Heart right ventricle (tissue), 16 donors: Measurements from ENCODE around the gene RABAC1. TPM values are rescaled to one million over a fixed set of nuclear protein-coding genes. Genes with fewer than 3 reads are reported as not detected.

Experiments used
- ATAC-seq, 8 donors: fragments of 200-7000 bp; cut with Tn5 transposase; one replicate each; pipeline ENCODE4 v1.9.1; 2020; ENCODE audit warnings: mild to moderate bottlenecking in 8 of 8, moderate library complexity in 8 of 8, moderate number of reproducible peaks in 1 of 8
- DNase-seq, 2 donors: peaks; one replicate each; pipeline ENCODE4 v3.0.0-alpha.2; 2020
- H3K27ac ChIP-seq, 10 donors: fragments of 200-600 bp; sonication (generic) in 2 of 10; one replicate each; pipeline versions ENCODE4 v1.5.0 to v1.8.0; 2020 to 2022; ENCODE audit warnings: mild to moderate bottlenecking in 3 of 10
- H3K27me3 ChIP-seq, 7 donors: fragments of 200-600 bp; one replicate each; pipeline ENCODE4 v1.8.0; 2021 to 2022; ENCODE audit warnings: mild to moderate bottlenecking in 2 of 7
- H3K36me3 ChIP-seq, 9 donors: fragments of 200-600 bp; sonication (generic) in 1 of 9; one replicate each; pipeline versions ENCODE4 v1.5.0 to v1.8.0; 2020 to 2022; ENCODE audit warnings: mild to moderate bottlenecking in 2 of 9
- H3K4me1 ChIP-seq, 9 donors: fragments of 200-600 bp; sonication (generic) in 1 of 9; one replicate each; pipeline versions ENCODE4 v1.5.0 to v1.8.0; 2020 to 2022; ENCODE audit warnings: mild to moderate bottlenecking in 4 of 9
- H3K4me3 ChIP-seq, 10 donors: fragments of 200-600 bp; sonication (generic) in 2 of 10; one replicate each; pipeline versions ENCODE4 v1.5.0 to v1.8.0; 2020 to 2022; ENCODE audit warnings: mild to moderate bottlenecking in 7 of 10, moderate library complexity in 2 of 10
- H3K9me3 ChIP-seq, 11 donors: fragments of 200-600 bp in 10 of 11; sonication (generic) in 2 of 11; one replicate each; pipeline versions ENCODE4 v1.5.0 to v1.8.0; 2013 to 2022; ENCODE audit warnings: mild to moderate bottlenecking in 2 of 11, control low read depth in 1 of 11, moderate library complexity in 1 of 11
- WGBS, 2 donors: extraction: QIAGEN DNeasy Blood & Tissue Kit; methylation state at CpG; one replicate each; pipeline ENCODE4 v1.1.7; 2013; ENCODE audit warnings: inconsistent platforms in 1 of 2; 5-methylcytosine and 5-hydroxymethylcytosine counted together
- intact Hi-C, 10 donors: fragments of 100-400 bp; cut with DNase I; formaldehyde crosslinking; loops; one replicate each; pipeline versions ENCODE4 v1.11.1 to v1.14.2; 2022
- polyA plus RNA-seq, 2 donors: library from polyadenylated mRNA; stranded (reverse); fragments of 200-250 nt; gene quantifications; one replicate each; pipeline ENCODE4 v1.2.3, GENCODE V29; 2013
- total RNA-seq, 10 donors: library from RNA; stranded (reverse); fragmentation: NEBNext Ultra II Directional in 3 of 10; extraction: Animal tissue kit (Norgen Biotek cat#: 25700) in 3 of 10; gene quantifications; one replicate each; pipeline versions ENCODE4 v1.2.1 to v1.2.4, GENCODE V29; 2021 to 2023
- TF ChIP-seq, protein P1 (sequence below), 9 donors: fragments of 200-600 bp; sonication (generic) in 2 of 9; IDR thresholded peaks; one replicate each; pipeline versions ENCODE4 v1.5.0 to v1.8.0; 2021 to 2022; ENCODE audit warnings: antibody characterized with exemption in 9 of 9, mild to moderate bottlenecking in 5 of 9, moderate library complexity in 1 of 9
- donor health status: Arrhythmogenic right ventricular cardiomyopathy.
- donor health status: ischemic (EF 13 %, LVEDD 7.1; RV severe dilation, severe dysfunction).
- donor health status: healthy with polysubstance abuse.
- donor health status: DM: no; HTN: yes; CAD: no.
- donor health status: DM: no; HTN: no; CAD: no.
- donor health status: ischemic (EF 25% LVEDD 6.9; RV normal size, moderate dysfunction).
- donor health status: ischemic (EF 25% LVEDD 5.7; RV mildly dilated, moderate dysfunction).
- donor health status: healthy.
- donor health status: DM: yes; HTN: yes; CAD: no.
- donor health status: Ischemic cardiomyopathy.
- donor health status: ischemic (EF 35%, LVEDD 5.7; RV mildly dilated, moderate dysfunction).
- donor health status: nonischemic (EF 11% LVEDD 7.7; RV severe dilation, severe dysfunction).
- donor health status: DM: yes; HTN: yes; CAD: no.
- donor health status: PGD.
- donor health status: ischemic (EF 29% LVEDD 5.4; RV normal size, mild dysfunction).
- donor health status: nonischemic (EF 23%, LVEDD 6.1; RV moderate dilation, normal function).

The RABAC1 gene
- total and polyA plus RNA-seq, 12 donors: 34.5 to 270 (median 54.8) TPM

DNA sequence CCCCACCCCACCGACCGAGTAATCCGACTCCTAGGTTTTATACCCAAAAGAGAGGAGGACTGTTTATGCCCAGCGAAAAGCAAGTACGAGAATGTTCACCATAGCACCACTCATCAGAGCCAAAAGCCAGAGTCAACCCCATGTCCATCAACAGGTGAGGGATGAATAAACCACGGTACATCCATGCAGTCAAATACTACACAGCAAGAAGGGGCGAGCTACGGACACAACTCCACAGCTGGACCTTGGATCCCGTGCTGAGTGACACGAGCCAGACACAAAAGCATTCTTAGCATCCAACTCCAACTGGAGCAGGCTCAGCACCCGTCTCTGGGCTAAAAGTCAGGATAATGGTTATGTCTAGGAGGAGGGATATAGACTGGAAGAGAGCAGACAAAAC lies 12.2 kb upstream of the RABAC1 start:
- no peak overlapping the region for H3K4me3 ChIP-seq
- intact Hi-C loops: no loop called here
- H3K4me1 ChIP-seq: no peaks in the 10 kb centered on the region
- H3K27ac ChIP-seq: no peak overlapping the region
- ATAC-seq (no peak), DNase-seq (no peak)
- H3K36me3 ChIP-seq: peaks cover 0 to 88% (median 0%) of the 10 kb centered on the region in 9 donors
- TF ChIP-seq, protein P1, sequence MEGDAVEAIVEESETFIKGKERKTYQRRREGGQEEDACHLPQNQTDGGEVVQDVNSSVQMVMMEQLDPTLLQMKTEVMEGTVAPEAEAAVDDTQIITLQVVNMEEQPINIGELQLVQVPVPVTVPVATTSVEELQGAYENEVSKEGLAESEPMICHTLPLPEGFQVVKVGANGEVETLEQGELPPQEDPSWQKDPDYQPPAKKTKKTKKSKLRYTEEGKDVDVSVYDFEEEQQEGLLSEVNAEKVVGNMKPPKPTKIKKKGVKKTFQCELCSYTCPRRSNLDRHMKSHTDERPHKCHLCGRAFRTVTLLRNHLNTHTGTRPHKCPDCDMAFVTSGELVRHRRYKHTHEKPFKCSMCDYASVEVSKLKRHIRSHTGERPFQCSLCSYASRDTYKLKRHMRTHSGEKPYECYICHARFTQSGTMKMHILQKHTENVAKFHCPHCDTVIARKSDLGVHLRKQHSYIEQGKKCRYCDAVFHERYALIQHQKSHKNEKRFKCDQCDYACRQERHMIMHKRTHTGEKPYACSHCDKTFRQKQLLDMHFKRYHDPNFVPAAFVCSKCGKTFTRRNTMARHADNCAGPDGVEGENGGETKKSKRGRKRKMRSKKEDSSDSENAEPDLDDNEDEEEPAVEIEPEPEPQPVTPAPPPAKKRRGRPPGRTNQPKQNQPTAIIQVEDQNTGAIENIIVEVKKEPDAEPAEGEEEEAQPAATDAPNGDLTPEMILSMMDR (IDR thresholded peaks at IDR 0.05): no peak
- H3K9me3 ChIP-seq: no peaks in the 10 kb centered on the region
- WGBS, 2 donors: 77 to 83% methylated on average over 11 of the region's 11 CpGs
- peaks cover 0 to under 1% (median 0%) of the 10 kb centered on the region in 7 donors for H3K27me3 ChIP-seq

DNA sequence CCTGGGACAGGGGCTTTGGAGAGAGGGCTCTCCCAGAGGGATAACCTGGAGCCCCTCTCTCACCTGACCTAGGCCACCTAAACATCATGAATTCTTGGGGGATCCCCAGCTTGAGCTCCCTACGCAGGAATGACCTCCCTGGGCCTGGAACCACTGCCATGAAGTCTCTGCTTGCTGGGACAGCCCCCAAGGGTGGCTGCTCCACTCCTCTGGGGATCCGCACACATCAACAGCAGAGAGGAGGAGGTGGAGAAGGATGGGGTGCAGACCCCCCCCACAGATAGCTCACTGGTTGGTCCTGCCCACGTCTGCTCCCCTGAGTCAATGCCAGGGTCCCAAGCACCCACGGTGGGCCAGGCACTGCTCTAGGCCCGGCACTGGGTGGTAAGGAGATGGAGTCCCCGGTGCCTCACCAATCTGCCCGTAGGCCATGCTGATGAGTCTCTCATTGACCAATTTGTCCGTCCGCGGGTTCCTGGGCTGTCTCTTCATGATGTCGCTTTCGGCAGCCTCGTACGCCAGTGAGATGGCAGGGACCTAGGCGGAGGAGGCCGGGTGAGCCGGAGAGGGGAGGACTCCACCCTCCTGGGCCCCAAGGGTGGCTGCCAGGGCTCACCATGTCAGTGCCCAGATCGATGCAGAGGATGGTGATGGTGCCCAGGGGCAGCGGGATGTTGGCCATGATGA lies 10.8 kb upstream of the RABAC1 start:
- TF ChIP-seq, protein P1 (IDR thresholded peaks at IDR 0.05): no peak
- H3K36me3 ChIP-seq: peaks cover 0 to 84% (median 0%) of the 10 kb centered on the region in 9 donors
- H3K4me1 ChIP-seq: no peaks in the 10 kb centered on the region
- H3K27me3 ChIP-seq: peaks cover 0 to 4% (median 0%) of the 10 kb centered on the region in 7 donors
- H3K27ac ChIP-seq: no peak overlapping the region
- no peak overlapping the region for H3K4me3 ChIP-seq
- intact Hi-C loops: no loop called here
- DNase-seq (no peak), ATAC-seq (peak in 1 of 8 donors; percentile 1)
- no peaks in the 10 kb centered on the region for H3K9me3 ChIP-seq
- 86 to 90% methylated on average over 19 of the region's 19 CpGs for WGBS, 2 donors

DNA sequence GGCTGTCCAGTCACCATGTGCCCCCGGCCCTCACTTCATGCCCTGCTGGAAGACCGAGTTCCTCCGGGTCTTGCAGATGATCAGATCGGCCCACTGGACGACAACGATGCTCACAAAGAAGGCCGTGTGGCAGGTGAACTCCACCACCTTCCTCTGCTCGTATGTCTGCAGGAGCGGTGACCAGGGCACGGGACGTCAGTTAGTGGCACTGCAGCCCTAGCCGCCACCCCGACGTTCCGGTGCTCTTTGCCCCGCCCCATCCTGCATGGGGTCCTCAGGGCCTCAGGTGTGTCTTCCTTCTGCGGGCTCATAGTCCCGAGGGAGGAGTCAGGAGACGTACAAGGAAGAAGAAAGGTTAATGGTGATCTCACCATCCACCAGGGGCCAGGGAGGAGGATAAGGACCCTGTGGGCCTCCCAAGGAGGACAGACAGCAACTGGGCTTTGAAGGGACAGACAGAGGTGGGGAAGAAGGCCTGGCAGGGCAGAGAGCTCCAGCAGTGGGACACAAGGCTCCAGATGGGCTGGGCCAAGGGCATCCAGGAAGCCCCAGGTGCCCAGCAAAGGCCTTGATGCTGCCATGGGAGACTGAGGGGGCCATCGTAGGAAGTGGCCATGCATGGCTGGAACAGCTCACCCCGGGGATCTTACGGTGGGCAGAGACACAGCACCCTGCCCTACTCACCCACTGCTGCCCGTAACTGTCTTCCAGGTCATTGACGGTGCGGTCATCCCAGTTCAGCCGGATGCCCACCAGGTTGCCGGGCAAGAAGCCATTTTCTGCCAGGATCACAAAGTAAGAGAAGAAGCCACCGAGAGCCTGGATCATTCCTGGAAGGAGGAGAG lies 9.9 kb upstream of the RABAC1 start:
- peaks cover 0 to 76% (median 0%) of the 10 kb centered on the region in 9 donors for H3K36me3 ChIP-seq
- DNase-seq (no peak), ATAC-seq (peak in 1 of 8 donors; percentile 4)
- 79 to 87% methylated on average over 28 of the region's 28 CpGs for WGBS, 2 donors
- H3K27me3 ChIP-seq: peaks cover 0 to 4% (median 0%) of the 10 kb centered on the region in 7 donors
- TF ChIP-seq, protein P1 (IDR thresholded peaks at IDR 0.05): no peak
- H3K4me3 ChIP-seq: no peak overlapping the region
- intact Hi-C loops: no loop called here
- H3K9me3 ChIP-seq: no peaks in the 10 kb centered on the region
- no peaks in the 10 kb centered on the region for H3K4me1 ChIP-seq
- H3K27ac ChIP-seq: no peak overlapping the region

DNA sequence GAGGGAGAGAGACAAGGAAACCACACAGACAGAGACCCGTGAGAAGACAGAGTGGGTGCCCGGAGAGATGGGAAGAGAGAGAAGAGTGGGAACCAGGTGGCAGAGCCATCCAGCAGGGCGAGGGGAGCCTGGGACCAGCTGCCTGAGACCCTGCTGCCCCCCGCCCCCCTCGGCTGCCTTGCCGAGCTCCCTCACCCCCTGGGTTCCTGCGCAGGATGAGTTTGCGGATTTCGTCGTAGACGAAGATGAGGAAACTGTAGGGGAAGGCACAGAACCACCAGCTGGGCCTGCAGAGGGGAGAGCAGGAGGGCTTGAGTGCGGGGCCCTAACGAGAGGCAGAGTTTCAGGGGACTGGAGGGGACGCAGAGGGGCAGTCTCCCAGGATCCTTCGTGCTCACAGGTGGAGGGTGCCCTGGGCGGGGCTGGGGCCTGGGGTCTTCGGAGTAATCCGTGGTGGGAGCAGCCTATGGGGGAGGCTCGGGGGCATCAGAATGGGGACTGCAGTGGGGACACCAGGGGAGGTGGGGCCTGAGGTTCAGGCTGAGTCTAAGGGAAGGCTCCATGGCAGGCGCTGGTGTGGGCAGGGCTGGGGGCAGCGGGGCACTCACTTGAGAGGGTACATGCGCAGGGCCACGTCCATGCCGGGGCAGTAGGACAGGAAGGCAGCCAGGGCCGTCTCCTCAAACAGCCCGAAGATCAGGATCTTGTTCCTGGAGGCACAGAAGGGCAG lies 8.1 kb upstream of the RABAC1 start:
- Histone ChIP-seq H3K27me3 (peaks cover 0 to 4% (median 0%) of the 10 kb centered on the region in 7 donors), H3K4me3 (peak overlapping the region in 1 of 10 donors; percentile 9), H3K36me3 (peaks cover 0 to 62% (median 0%) of the 10 kb centered on the region in 9 donors), H3K4me1 (no peaks in the 10 kb centered on the region), H3K9me3 (no peaks in the 10 kb centered on the region), H3K27ac (peak overlapping the region in 2 of 10 donors; percentile 40 to 75)
- DNase-seq (no peak), ATAC-seq (peak in 1 of 8 donors; percentile 5)
- intact Hi-C loops: no loop called here
- 65 to 77% methylated on average over 26 of the region's 26 CpGs for WGBS, 2 donors
- TF ChIP-seq, protein P1 (IDR thresholded peaks at IDR 0.05): no peak
